MM.1S (cell line): ENCODE results near the gene TREML4.

ENCODE experiments used
- EZH2 ChIP-seq: fragments of 300-600 bp; sonication (generic); optimal IDR thresholded peaks from 2 replicates; pipeline ENCODE3; 2017; ENCODE audit warnings: low read depth, mild to moderate bottlenecking, antibody characterized with exemption, low read length, mixed read lengths
- TF ChIP-seq, protein P1 (sequence below): fragments of 300-600 bp; sonication (generic); IDR thresholded peaks from 2 replicates; pipeline ENCODE4 v1.5.1; 2016; ENCODE audit warnings: antibody characterized with exemption, low read length, mixed read lengths

DNA sequence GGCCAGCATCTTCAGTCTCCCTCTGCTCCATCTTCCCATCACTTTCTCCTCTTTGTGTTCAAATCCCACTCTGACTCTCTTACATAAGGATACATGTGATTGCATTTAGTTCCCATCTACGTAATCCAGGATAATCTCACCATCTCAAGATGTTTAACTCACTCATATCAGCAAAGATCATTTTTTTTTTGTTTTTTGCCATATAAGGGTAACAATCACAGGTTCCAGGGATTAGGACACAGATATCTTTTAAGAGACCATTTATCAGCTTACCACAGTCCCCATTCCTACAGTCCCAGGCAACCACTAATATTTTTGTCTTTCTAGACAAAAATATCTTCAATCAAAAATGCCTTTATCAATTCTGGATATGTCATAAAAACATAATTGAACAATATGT lies 24.0 kb upstream of the TREML4 start:
- TF ChIP-seq, protein P1, sequence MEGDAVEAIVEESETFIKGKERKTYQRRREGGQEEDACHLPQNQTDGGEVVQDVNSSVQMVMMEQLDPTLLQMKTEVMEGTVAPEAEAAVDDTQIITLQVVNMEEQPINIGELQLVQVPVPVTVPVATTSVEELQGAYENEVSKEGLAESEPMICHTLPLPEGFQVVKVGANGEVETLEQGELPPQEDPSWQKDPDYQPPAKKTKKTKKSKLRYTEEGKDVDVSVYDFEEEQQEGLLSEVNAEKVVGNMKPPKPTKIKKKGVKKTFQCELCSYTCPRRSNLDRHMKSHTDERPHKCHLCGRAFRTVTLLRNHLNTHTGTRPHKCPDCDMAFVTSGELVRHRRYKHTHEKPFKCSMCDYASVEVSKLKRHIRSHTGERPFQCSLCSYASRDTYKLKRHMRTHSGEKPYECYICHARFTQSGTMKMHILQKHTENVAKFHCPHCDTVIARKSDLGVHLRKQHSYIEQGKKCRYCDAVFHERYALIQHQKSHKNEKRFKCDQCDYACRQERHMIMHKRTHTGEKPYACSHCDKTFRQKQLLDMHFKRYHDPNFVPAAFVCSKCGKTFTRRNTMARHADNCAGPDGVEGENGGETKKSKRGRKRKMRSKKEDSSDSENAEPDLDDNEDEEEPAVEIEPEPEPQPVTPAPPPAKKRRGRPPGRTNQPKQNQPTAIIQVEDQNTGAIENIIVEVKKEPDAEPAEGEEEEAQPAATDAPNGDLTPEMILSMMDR, result no peak
- no peak for TF ChIP-seq EZH2
